ENCODE data around the gene SLC16A3. TPM values are rescaled to one million over a fixed set of nuclear protein-coding genes. Genes with fewer than 3 reads are reported as not detected.
A peak's percentile ranks its signal among the peaks of the same experiment; 100 is the strongest.

Gene SLC16A3
- total and polyA plus RNA-seq, 9 of the 15 experiments (the other 6 are each of a cell fraction or from before 2014, with no cell fraction given), result 0.11 to 5.4 (median 1.2) TPM; not detected in 2

DNA sequence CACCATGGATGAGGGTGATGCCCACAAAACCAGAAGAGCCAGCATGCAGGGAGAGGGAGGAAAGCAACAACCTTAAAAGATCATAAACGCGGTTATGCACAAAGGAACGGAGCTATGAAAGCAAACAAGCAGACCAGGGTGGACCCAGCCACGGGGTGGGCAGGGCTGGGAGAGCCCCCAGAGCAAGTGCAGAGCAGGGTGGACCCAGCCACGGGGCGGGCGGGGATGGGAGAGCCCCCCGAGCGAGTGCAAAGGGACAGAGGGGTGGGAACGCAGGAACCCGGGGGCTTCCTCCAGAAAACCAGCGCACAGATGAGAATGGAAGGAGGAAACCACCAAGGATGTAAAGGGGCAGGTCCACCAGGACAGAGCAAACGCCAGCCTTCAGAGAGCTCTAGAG lies 49.4 kb upstream of the SLC16A3 start:
- Histone ChIP-seq H3K9ac (ENCODE audit: insufficient read depth in 1 of 2, low read depth in 2 of 2, low read length in 2 of 2) (peak overlapping the region in 1 of 2 experiments; percentile 33; a peak in 1 of 4 replicates), H4K20me1 (replicated peaks; ENCODE audit: control insufficient read depth, insufficient read depth, low read length) (no peaks in the 10 kb centered on the region), H3K4me2 (ENCODE audit: insufficient read depth, low read length) (no peak overlapping the region), H3K27ac (ENCODE audit: extremely low read depth, low read depth, low read length) (no peak overlapping the region), H3K79me2 (ENCODE audit: control insufficient read depth, insufficient read depth, low read length) (no peaks in the 10 kb centered on the region), H3K4me3 (no peak overlapping the region), H3K9me1 (ENCODE audit: control insufficient read depth, insufficient read depth, low read length) (no peaks in the 10 kb centered on the region), H2AFZ (ENCODE audit: low read depth, low read length) (no peak overlapping the region), H3K36me3 (ENCODE audit: control insufficient read depth, insufficient read depth, low read length) (peaks cover 42% of the 10 kb centered on the region), H3K9me3 (replicated peaks; ENCODE audit: control insufficient read depth, insufficient read depth, low read depth, low read length) (no peaks in the 10 kb centered on the region), H3K27me3 (ENCODE audit: control insufficient read depth in 2 of 2, insufficient read depth in 2 of 2, low read length in 2 of 2) (no peaks in the 10 kb centered on the region), H3K4me1 (replicated peaks in 1 of 2; ENCODE audit: control insufficient read depth in 2 of 2, insufficient read depth in 2 of 2, low read length in 2 of 2) (peaks cover 0 to 3% of the 10 kb centered on the region in 2 experiments; a peak in 1 of 5 replicates)
- CTCF ChIA-PET (ENCODE audit: low intra/inter-chr PET ratio), result no interaction called here
- in situ Hi-C loops (cut with MboI), result no loop called here
- TF ChIP-seq, protein P1, sequence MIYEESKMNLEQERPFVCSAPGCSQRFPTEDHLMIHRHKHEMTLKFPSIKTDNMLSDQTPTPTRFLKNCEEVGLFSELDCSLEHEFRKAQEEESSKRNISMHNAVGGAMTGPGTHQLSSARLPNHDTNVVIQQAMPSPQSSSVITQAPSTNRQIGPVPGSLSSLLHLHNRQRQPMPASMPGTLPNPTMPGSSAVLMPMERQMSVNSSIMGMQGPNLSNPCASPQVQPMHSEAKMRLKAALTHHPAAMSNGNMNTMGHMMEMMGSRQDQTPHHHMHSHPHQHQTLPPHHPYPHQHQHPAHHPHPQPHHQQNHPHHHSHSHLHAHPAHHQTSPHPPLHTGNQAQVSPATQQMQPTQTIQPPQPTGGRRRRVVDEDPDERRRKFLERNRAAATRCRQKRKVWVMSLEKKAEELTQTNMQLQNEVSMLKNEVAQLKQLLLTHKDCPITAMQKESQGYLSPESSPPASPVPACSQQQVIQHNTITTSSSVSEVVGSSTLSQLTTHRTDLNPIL (CRISPR knock-in tag; IDR thresholded peaks at IDR 0.05), result no peak
- TF ChIP-seq, protein P2, sequence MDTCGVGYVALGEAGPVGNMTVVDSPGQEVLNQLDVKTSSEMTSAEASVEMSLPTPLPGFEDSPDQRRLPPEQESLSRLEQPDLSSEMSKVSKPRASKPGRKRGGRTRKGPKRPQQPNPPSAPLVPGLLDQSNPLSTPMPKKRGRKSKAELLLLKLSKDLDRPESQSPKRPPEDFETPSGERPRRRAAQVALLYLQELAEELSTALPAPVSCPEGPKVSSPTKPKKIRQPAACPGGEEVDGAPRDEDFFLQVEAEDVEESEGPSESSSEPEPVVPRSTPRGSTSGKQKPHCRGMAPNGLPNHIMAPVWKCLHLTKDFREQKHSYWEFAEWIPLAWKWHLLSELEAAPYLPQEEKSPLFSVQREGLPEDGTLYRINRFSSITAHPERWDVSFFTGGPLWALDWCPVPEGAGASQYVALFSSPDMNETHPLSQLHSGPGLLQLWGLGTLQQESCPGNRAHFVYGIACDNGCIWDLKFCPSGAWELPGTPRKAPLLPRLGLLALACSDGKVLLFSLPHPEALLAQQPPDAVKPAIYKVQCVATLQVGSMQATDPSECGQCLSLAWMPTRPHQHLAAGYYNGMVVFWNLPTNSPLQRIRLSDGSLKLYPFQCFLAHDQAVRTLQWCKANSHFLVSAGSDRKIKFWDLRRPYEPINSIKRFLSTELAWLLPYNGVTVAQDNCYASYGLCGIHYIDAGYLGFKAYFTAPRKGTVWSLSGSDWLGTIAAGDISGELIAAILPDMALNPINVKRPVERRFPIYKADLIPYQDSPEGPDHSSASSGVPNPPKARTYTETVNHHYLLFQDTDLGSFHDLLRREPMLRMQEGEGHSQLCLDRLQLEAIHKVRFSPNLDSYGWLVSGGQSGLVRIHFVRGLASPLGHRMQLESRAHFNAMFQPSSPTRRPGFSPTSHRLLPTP (IDR thresholded peaks at IDR 0.05; ENCODE audit: borderline replicate concordance, extremely low read depth, insufficient read length), result no peak
- 83% methylated on average over 10 of the region's 13 CpGs for WGBS (ENCODE audit: insufficient coverage, low coverage, missing lambda C conversion rate)
- POLR2A ChIA-PET, result no interaction called here
- DNase-seq (ENCODE audit: extremely low read depth in 1 of 4, low spot score in 3 of 4) (no peak), FAIRE-seq (no peak), ATAC-seq (no peak)
- BruUV-seq (replicated peaks), result no TSS peak
- intact Hi-C loops (cut with micrococcal nuclease), result no loop called here
